Stimulated activated CD4-positive, alpha-beta T cell treated with anti-CD3 and anti-CD28 coated beads, TNF-alpha, amount 100 ng/mL, for 48 hours (primary cell): Measurements from ENCODE around the gene TYROBP.
"Not testable (repeated sequence)": the region's sequence is repeated elsewhere in the genome, so short reads cannot be mapped to it uniquely, and the experiment has no call there.

Experiments
- DNase-seq, 3 donors: peaks; one replicate each; pipeline ENCODE4 v3.0.0-alpha.2; 2020; ENCODE audit warnings: low read depth in 3 of 3

TYROBP gene

DNA sequence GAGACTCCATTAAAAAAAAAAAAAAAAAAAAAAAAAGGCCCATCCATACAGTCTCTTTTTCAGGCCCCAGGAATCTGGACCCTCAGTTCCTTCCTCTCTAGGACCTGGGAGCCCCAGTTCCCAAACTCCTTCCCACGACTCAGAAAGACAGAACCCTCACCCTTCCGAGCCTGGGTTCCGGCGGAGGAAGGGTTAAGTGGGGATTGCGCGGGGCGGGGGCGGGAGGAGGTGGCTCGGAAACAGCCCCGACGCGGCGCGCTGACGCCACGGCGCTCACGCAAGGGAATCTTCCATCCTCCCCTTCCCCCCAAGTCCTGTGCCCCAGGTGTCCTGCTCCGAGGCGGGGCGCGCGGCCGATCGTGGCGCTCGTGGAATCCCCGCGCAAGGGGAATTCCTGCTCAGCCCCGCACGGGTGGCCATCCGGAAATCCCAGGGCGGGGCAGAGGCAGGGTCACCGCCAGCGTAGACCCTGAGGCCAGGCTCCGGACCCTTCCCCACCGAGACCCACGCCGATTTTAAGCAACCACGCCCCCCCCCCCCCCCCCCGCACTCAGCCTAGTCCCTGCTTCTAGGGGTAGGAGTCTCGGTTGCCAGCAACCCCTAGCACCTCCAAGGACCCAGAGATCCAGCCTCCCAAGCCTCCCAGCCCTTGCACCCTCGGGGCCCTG, 8.4 kb downstream of the TYROBP start:
- peak; percentile 71 to 82 (median 79) for DNase-seq

DNA sequence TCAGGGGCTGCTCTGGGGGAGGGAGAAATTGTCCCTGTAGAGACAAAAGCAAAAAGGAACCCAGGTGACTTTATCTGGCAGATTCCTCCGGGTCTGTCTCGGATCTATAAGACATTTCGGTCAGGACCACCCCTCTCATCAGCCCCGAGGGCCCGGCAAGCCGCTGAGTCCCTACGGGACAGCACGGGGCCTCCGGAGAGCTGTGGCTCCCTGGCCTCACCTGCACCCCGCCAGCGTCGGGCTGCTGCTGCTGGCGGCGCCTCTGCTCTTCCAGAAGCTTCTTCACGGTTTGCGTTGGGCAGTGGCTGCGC, 9.6 kb downstream of the TYROBP start:
- DNase-seq: no peak

DNA sequence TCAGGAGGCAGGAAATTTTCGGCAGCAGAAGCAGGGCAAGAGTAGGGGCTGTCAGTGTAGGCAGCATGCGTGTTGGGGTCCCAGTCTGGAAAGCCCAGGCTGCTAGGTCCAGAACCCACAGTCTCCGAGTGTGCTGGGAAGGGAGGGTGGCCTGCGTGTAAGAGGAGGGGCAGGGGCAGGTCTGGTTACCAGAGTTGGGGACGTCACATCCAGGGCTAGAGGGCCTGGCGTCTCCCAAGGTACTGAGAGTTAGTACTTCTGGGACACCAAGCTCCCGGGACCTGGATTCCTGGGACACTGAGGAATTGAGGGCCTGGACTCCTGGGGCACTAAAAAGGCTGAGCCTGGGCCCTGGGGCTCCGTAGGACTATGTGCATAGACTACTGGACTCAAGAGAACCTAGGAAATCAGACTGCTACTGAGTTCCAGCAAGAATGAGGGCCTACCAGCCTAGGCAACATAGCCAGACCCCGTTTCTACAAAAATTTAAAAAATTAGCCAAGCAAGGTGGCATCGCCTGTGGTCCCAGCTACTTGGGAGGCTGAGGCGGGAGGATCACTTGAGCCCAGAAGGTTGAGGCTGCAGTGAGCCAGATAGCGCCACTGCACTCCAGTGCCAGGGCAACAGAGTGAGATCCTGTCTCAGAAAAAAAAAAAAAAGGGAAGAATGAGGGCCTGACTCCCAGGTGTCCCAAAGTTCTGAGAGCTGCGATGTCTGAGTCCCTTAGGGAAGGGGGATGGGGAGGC, 10.2 kb downstream of the TYROBP start:
- no peak for DNase-seq

GRCh38 chr19:35896643-35897040, 11.5 kb downstream of the TYROBP start:
- no peak for DNase-seq

DNA sequence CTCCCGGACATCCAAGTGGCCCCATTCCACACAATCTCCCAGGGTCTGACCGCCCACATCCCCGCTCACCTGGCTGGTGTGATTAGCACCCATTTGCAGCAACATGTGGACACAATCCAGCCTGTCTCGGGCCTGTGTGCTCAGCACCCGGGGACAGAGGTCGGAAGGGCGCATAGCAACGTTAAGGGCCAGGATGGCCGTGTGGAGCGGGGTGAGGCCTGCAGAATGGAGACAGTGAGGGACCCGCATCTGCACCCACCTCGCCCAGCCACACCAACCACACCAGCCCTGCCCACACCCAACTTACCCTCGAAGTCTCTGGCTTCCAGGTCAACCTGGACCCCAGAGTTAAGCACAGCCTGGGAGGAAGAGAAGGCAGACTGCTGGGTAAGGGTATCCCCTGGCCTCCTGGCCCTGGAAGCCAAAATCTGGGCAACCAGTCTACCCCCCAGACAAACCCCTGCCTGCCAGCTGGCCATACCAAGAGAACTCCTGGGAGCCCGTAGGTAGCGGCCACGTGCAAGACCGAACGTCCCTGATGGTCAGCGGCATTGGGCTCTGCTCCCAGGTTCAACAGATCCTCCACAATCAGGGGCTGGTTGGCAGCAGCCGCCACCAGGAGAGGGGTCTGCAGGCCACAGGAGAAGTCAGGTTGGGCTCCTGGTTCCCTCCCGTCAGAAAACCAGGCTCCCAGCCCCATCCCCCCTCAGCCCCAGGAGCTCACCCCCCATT, 12.0 kb downstream of the TYROBP start:
- DNase-seq: no peak

DNA sequence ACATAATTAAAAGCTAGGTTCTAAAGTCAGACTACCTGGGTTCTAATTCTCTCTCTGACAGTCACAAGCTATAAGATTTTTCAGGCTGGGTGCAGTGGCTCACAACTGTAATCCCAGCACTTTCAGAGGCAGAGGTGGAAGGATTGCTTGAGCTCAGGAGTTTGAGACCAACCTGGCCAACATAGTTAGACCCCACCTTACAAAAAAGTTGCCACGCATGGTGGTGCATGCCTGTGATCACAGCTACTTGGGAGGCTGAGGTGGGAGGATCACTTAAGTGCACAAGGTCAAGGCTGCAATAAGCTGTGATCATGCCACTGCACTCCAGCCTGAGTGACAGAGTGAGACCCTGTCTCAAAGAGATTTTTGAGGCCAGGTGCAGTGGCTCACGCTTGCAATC, 13.8 kb downstream of the TYROBP start:
- DNase-seq: no peak

DNA sequence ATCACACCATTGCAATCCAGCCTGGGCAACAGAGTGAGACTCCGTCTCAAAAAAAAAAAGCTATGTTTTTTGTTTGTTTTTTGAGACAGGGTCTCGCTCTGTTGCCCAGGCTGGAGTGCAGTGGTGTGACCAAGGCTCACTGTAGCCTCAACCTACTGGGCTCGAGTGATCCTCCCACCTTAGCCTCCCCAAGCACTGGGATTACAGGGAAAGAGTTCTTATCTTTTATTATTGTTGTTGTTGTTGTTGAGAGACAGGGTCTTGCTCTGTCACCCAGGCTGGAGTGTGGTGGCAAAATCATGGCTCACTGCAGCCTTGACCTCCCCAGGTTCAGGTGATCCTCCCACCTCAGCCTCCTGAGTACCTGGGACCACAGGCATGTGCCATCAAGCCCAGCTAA, 16.3 kb downstream of the TYROBP start:
- DNase-seq: not testable (repeated sequence)

- no peak for DNase-seq
Observed at GRCh38 chr19:35890113-35890650, 17.9 kb downstream of the TYROBP start.

DNA sequence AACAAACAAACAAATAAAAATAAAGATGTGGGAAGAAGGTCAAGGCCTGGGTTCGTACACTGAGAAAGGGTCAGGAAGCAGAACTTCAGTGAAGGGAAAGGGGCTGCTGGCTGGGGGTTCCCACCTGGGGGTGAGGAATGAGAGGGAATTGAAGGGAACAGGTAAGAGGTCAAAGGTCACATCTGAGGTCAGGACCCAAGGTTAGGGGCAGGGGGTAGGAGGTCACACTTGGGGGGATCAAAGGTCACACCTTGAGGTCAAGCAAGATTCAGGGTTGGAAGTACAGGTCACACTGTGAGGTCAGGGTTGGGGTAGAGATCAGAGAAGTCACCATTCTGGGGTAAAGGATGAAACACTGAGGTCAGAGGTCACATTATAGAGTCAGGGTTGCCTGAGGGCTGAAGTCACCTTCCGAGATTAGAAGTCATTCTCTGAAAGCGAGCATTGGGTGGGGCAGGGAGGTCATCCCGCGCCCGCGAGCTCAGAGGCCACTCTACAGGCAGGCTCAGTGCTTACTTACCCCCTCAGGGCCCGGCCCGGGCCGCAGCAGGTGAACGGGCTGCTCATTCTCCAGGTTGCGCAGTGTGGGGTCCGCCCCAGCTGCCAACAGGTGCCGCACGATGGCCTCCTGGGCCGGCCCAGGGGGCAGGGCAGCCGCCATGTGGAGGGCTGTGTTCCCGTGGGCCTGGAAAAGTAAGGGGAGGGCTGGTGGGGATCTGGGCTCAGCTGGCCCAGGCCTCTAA, 18.6 kb downstream of the TYROBP start:
- DNase-seq: no peak

- no peak for DNase-seq
Observed at GRCh38 chr19:35888398-35888797, 19.7 kb downstream of the TYROBP start.

DNA sequence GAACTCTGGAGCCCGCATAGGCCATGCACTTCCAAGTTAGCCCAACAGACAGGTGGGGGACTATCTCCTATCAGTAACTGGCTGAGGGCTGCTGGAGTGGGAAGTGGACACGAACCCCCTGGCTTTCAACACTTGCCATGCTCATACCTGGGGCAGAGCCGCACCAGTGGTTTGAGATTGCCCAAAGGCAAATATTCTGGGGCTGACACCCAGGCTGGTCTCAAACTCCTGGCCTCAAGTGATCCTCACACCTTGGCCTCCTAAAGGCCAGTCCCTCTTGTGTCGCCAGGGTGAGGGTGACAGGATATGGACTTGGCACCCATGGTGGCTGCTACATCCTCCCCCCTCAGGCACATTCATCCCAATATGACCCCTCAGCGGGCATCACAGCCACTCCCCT, 20.9 kb downstream of the TYROBP start:
- no peak for DNase-seq

DNA sequence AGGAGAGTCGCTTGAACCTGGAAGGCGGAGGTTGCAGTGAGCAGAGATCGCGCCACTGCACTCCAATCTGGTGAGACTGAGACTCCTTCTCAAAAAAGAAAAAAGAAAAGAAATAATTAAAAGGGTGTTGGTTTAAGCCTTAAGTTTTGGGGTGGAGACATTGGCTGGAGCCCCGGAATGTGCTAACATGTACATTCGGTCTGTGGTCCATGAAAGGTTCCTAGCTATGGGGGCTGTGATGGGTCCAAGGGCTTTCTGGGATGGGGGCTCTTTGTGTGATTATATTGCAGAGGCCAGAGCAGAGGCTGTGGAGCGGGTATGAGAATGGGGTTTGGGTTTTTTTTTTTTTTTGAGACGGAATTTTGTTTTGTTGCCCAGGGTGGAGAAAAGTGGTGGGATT, 22.2 kb downstream of the TYROBP start:
- no peak for DNase-seq

- DNase-seq: no peak
Observed at GRCh38 chr19:35885225-35885738, 22.8 kb downstream of the TYROBP start.

DNA sequence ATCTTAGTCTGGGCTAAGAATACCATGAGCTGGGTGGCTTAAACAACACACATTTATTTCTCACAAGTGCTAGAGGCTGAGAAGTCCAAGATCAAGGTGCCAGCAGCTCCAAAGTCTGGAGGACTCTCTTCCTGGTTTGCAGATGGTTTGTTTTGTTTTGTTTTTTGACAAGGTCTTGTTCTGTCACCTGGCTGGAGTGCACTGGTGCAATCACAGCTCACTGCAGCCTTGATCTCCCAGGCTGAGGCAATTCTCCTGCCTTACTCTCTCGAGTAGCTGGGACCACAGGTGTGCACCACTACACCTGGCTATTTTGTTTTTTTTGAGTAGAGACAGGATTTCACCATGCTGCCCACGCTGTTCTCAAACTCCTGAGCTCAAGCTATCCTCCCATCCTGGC, 24.2 kb downstream of the TYROBP start:
- no peak for DNase-seq

- no peak for DNase-seq
Observed at GRCh38 chr19:35882114-35882832, 25.8 kb downstream of the TYROBP start.

GRCh38 chr19:35879770-35880317, 28.3 kb downstream of the TYROBP start:
- DNase-seq: peak; percentile 72 to 80 (median 79)

GRCh38 chr19:35879068-35879467, 29.0 kb downstream of the TYROBP start:
- DNase-seq: no peak

DNA sequence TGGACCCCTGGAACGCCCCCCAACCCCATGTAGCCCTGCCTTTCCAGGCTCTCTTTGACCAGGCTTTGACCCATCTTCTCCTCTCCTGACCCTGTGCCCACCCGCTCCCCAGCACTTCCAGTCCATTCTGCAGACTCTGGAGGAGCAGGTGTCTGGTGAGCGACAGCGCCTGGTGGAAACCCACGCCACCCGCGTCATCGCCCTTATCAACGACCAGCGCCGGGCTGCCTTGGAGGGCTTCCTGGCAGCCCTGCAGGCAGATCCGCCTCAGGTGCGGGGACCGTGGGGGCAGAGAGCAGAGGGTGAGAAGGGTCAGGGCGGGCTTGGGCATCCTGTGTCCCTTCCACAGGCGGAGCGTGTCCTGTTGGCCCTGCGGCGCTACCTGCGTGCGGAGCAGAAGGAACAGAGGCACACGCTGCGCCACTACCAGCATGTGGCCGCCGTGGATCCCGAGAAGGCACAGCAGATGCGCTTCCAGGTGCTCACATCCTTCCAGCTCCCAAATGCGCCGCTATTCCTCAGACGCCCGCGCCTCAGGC, 33.6 kb downstream of the TYROBP start:
- no peak for DNase-seq

- no peak for DNase-seq
Observed at GRCh38 chr19:35872180-35872579, 35.9 kb downstream of the TYROBP start.

DNA sequence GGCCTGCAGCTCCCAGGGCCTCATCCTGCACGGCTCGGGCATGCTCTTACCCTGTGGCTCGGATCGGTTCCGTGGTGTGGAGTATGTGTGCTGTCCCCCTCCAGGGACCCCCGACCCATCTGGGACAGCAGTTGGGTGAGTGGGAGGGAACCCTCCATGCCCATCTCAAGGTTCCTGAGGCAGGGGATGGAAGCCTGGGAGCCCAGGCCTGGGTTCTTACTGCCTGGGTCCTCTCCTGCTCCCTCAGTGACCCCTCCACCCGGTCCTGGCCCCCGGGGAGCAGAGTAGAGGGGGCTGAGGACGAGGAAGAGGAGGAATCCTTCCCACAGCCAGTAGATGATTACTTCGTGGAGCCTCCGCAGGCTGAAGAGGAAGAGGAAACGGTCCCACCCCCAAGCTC, 36.5 kb downstream of the TYROBP start:
- DNase-seq: no peak

DNA sequence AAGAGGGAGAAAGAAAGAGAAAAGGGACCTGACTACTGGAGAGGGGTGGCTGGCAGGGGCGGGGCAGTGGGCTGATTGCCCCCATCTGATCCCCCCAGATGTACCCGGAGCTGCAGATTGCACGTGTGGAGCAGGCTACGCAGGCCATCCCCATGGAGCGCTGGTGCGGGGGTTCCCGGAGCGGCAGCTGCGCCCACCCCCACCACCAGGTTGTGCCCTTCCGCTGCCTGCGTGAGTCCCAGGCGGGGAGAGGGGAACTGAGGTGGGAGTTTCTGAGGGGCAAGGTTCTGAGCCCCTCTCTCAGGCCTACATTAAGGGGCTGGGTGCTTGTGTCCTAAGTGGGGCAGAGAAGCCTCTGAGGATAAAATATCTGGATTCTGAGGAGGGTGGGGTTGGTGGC, 37.3 kb downstream of the TYROBP start:
- no peak for DNase-seq
